ENCODE measurements around the gene RXRB.
A peak's percentile ranks its signal among the peaks of the same experiment; 100 is the strongest.

Gene RXRB

GRCh38 chr6:33203443-33204164 is 3.1 kb upstream of the RXRB start:
- Histone ChIP-seq H3K36me3 (ENCODE audit: control insufficient read depth in 2 of 2, insufficient read depth in 1 of 2, low read length in 2 of 2) (peaks cover 0 to 29% of the 10 kb centered on the region in 2 experiments; a peak in 2 of 3 replicates), H3K4me1 (ENCODE audit: control insufficient read depth, insufficient read depth, low read length) (peaks cover 22% of the 10 kb centered on the region), H3K4me3 (ENCODE audit: low read depth, low read length) (no peak overlapping the region), H3K9me3 (ENCODE audit: control insufficient read depth, insufficient read depth, low read depth, low read length) (no peaks in the 10 kb centered on the region), H3K27ac (ENCODE audit: extremely low read depth, low read depth, low read length) (peak overlapping the region; percentile 25; the same call in 1 of the 2 replicates)
- ChIA-PET CTCF (no interaction called here), POLR2A (interaction anchor here (1.2 to 1.3 kb wide), 2 partner anchors 74 to 232 kb away, joined by 3 to 4 read pairs; no protein-coding TSS in a partner anchor)
- TF ChIP-seq BCL6B (tag by site-specific recombination; IDR thresholded peaks at IDR 0.05), result no peak
- TF ChIP-seq ZNF174 (tag by site-specific recombination; IDR thresholded peaks at IDR 0.05), result no peak
- no peak for TF ChIP-seq SP2 (tag by site-specific recombination; IDR thresholded peaks at IDR 0.05)
- no peak for TF ChIP-seq ZNF544 (tag by site-specific recombination; IDR thresholded peaks at IDR 0.05)
- no peak for TF ChIP-seq KLF9 (tag by site-specific recombination; IDR thresholded peaks at IDR 0.05; ENCODE audit: low read depth)
- TF ChIP-seq ZNF513 (tag by site-specific recombination; IDR thresholded peaks at IDR 0.05), result no peak
- TF ChIP-seq, protein P1, sequence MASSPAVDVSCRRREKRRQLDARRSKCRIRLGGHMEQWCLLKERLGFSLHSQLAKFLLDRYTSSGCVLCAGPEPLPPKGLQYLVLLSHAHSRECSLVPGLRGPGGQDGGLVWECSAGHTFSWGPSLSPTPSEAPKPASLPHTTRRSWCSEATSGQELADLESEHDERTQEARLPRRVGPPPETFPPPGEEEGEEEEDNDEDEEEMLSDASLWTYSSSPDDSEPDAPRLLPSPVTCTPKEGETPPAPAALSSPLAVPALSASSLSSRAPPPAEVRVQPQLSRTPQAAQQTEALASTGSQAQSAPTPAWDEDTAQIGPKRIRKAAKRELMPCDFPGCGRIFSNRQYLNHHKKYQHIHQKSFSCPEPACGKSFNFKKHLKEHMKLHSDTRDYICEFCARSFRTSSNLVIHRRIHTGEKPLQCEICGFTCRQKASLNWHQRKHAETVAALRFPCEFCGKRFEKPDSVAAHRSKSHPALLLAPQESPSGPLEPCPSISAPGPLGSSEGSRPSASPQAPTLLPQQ (tag by site-specific recombination; IDR thresholded peaks at IDR 0.05), result no peak
- TF ChIP-seq, protein P2, sequence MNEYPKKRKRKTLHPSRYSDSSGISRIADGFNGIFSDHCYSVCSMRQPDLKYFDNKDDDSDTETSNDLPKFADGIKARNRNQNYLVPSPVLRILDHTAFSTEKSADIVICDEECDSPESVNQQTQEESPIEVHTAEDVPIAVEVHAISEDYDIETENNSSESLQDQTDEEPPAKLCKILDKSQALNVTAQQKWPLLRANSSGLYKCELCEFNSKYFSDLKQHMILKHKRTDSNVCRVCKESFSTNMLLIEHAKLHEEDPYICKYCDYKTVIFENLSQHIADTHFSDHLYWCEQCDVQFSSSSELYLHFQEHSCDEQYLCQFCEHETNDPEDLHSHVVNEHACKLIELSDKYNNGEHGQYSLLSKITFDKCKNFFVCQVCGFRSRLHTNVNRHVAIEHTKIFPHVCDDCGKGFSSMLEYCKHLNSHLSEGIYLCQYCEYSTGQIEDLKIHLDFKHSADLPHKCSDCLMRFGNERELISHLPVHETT (tag by site-specific recombination; IDR thresholded peaks at IDR 0.05), result no peak
- no peak for TF ChIP-seq ZNF558 (tag by site-specific recombination; IDR thresholded peaks at IDR 0.05)
- no peak for TF ChIP-seq ZBTB1 (tag by site-specific recombination; IDR thresholded peaks at IDR 0.05)
- TF ChIP-seq, protein P3, sequence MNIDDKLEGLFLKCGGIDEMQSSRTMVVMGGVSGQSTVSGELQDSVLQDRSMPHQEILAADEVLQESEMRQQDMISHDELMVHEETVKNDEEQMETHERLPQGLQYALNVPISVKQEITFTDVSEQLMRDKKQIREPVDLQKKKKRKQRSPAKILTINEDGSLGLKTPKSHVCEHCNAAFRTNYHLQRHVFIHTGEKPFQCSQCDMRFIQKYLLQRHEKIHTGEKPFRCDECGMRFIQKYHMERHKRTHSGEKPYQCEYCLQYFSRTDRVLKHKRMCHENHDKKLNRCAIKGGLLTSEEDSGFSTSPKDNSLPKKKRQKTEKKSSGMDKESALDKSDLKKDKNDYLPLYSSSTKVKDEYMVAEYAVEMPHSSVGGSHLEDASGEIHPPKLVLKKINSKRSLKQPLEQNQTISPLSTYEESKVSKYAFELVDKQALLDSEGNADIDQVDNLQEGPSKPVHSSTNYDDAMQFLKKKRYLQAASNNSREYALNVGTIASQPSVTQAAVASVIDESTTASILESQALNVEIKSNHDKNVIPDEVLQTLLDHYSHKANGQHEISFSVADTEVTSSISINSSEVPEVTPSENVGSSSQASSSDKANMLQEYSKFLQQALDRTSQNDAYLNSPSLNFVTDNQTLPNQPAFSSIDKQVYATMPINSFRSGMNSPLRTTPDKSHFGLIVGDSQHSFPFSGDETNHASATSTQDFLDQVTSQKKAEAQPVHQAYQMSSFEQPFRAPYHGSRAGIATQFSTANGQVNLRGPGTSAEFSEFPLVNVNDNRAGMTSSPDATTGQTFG (tag by site-specific recombination; IDR thresholded peaks at IDR 0.05; ENCODE audit: borderline replicate concordance), result no peak
- TF ChIP-seq FEZF1 (tag by site-specific recombination; IDR thresholded peaks at IDR 0.05), result no peak
- TF ChIP-seq ZNF48 (tag by site-specific recombination; IDR thresholded peaks at IDR 0.05), result no peak
- no peak for TF ChIP-seq ZBTB11 (tag by site-specific recombination; conservative IDR thresholded peaks at IDR 0.05; ENCODE audit: low read depth)
- no peak for TF ChIP-seq ZNF350 (tag by site-specific recombination; IDR thresholded peaks at IDR 0.05)
- TF ChIP-seq ZNF596 (tag by site-specific recombination; IDR thresholded peaks at IDR 0.05), result no peak
- no peak for TF ChIP-seq ZBTB21 (tag by site-specific recombination; IDR thresholded peaks at IDR 0.05)
- no peak for TF ChIP-seq ZBTB20 (tag by site-specific recombination; IDR thresholded peaks at IDR 0.05)
- no peak for TF ChIP-seq ZNF24 (tag by site-specific recombination; IDR thresholded peaks at IDR 0.05)
